Neural cell (in vitro differentiated cells): ENCODE data around the gene APRT. TPM values are rescaled to one million over a fixed set of nuclear protein-coding genes. Genes with fewer than 3 reads are reported as not detected.

ENCODE experiments used
- H2AFZ ChIP-seq: fragments of 200-600, 300-800 bp; sonication (generic), shearing (Covaris generic); 2 replicates; pipeline ENCODE4 v1.6.0; 2014; ENCODE audit warnings: low read depth, mild to moderate bottlenecking, antibody characterized with exemption, low read length, moderate library complexity
- H3F3A ChIP-seq: fragments of 200-600 bp; shearing (Covaris generic); 2 replicates; pipeline ENCODE4 v1.6.1; 2016; ENCODE audit warnings: mild to moderate bottlenecking, moderate library complexity, mixed read lengths, antibody characterized with exemption, low read length; ENCODE audit not compliant: insufficient read depth, poor library complexity, severe bottlenecking
- H3K27ac ChIP-seq: fragments of 200-600, 300-800 bp; sonication (generic), shearing (Covaris generic); 2 replicates; pipeline ENCODE4 v1.5.1; 2014; ENCODE audit warnings: mild to moderate bottlenecking, low read length, moderate library complexity
- H3K27me3 ChIP-seq: fragments of 300-800, 200-600 bp; sonication (generic), shearing (Covaris generic); 2 replicates; pipeline ENCODE4 v1.6.0; 2014; ENCODE audit warnings: mild to moderate bottlenecking, low read depth, low read length, moderate library complexity; ENCODE audit not compliant: insufficient read depth
- H3K36me3 ChIP-seq: fragments of 300-800, 200-600 bp; sonication (generic), shearing (Covaris generic); 2 replicates; pipeline ENCODE4 v1.5.1; 2014; ENCODE audit warnings: mild to moderate bottlenecking, antibody characterized with exemption, low read length, moderate library complexity; ENCODE audit not compliant: insufficient read depth
- H3K4me2 ChIP-seq: fragments of 300-800, 200-600 bp; sonication (generic), shearing (Covaris generic); 2 replicates; pipeline ENCODE4 v1.6.0; 2014; ENCODE audit warnings: mild to moderate bottlenecking, low read length
- H3K4me3 ChIP-seq: fragments of 300-800, 200-600 bp; sonication (generic), shearing (Covaris generic); 2 replicates; pipeline ENCODE4 v1.5.1; 2014; ENCODE audit warnings: mild to moderate bottlenecking, low read length, moderate library complexity
- H3K79me2 ChIP-seq: fragments of 200-600 bp; shearing (Covaris generic); replicated peaks from 2 replicates; pipeline ENCODE4 v1.6.0; 2014; ENCODE audit warnings: mild to moderate bottlenecking, low read length, moderate library complexity; ENCODE audit not compliant: insufficient read depth
- H3K9ac ChIP-seq: fragments of 300-800, 200-600 bp; sonication (generic), shearing (Covaris generic); 2 replicates; pipeline ENCODE4 v1.6.1; 2016; ENCODE audit warnings: mild to moderate bottlenecking, low read length, mixed read lengths
- H3K9me2 ChIP-seq: fragments of 200-600 bp; shearing (Covaris generic); 2 replicates; pipeline ENCODE4 v1.6.1; 2016; ENCODE audit warnings: mild to moderate bottlenecking, low read length, mixed read lengths; ENCODE audit not compliant: insufficient read depth
- H3K9me3 ChIP-seq: fragments of 200-600, 300-800 bp; sonication (generic), shearing (Covaris generic); 2 replicates; pipeline ENCODE4 v1.6.1; 2016; ENCODE audit warnings: mild to moderate bottlenecking, mixed run types, low read length, moderate library complexity, mixed read lengths
- H4K20me1 ChIP-seq: fragments of 200-600 bp; shearing (Covaris generic); 2 replicates; pipeline ENCODE4 v1.6.1; 2016; ENCODE audit warnings: mild to moderate bottlenecking, mixed run types; ENCODE audit not compliant: insufficient read depth
- CTCF ChIP-seq: fragments of 450-650 bp; IDR thresholded peaks from 2 replicates; pipeline ENCODE4 v1.5.1; 2014; ENCODE audit warnings: antibody characterized with exemption, mild to moderate bottlenecking, moderate library complexity; ENCODE audit not compliant: poor library complexity, severe bottlenecking
- EP300 ChIP-seq: fragments of 450-650 bp; conservative IDR thresholded peaks from 2 replicates; pipeline ENCODE4 v1.6.1; 2014; ENCODE audit warnings: antibody characterized with exemption, mild to moderate bottlenecking, moderate library complexity; ENCODE audit not compliant: poor library complexity, severe bottlenecking
- EZH2 ChIP-seq: fragments of 200-600, 300-800 bp; shearing (Covaris generic), sonication (generic); IDR thresholded peaks from 2 replicates; pipeline ENCODE4 v1.6.1; 2014; ENCODE audit warnings: antibody characterized with exemption, low read length, borderline replicate concordance, mild to moderate bottlenecking; ENCODE audit not compliant: insufficient read depth, poor library complexity, severe bottlenecking
- MXI1 ChIP-seq: fragments of 450-650 bp; conservative IDR thresholded peaks from 2 replicates; pipeline ENCODE4 v1.6.1; 2014; ENCODE audit warnings: antibody characterized with exemption, mild to moderate bottlenecking; ENCODE audit not compliant: poor library complexity, severe bottlenecking
- POLR2AphosphoS5 ChIP-seq: IDR thresholded peaks from 2 replicates; pipeline ENCODE4 v1.6.1; 2012
- RAD21 ChIP-seq: fragments of 450-650 bp; conservative IDR thresholded peaks from 2 replicates; pipeline ENCODE4 v1.6.1; 2014; ENCODE audit warnings: antibody characterized with exemption, mild to moderate bottlenecking, moderate library complexity
- REST ChIP-seq: IDR thresholded peaks from 2 replicates; pipeline ENCODE4 v1.6.1; 2012; ENCODE audit warnings: borderline replicate concordance
- SMC3 ChIP-seq: fragments of 450-650 bp; conservative IDR thresholded peaks from 2 replicates; pipeline ENCODE4 v1.6.1; 2014; ENCODE audit warnings: antibody characterized with exemption, mild to moderate bottlenecking, moderate library complexity; ENCODE audit not compliant: poor library complexity
- TAF1 ChIP-seq: IDR thresholded peaks from 2 replicates; pipeline ENCODE4 v1.6.1; 2012; ENCODE audit warnings: low read depth
- polyA plus RNA-seq: library from polyadenylated mRNA; depleted of rRNA; stranded (reverse); fragments of >200 nt; gene quantifications from 2 replicates; pipeline ENCODE4 v1.2.3, GENCODE V29; 2014

APRT gene
- polyA plus RNA-seq, 1 donor from 2014 or later = 52.0 TPM

- no peaks in the 10 kb centered on the region for H3K27me3 ChIP-seq
- H2AFZ ChIP-seq = no peak overlapping the region
- no peaks in the 10 kb centered on the region for H3K36me3 ChIP-seq
- H3K79me2 ChIP-seq = no peaks in the 10 kb centered on the region
- H3K4me3 ChIP-seq = no peak overlapping the region
- TF ChIP-seq RAD21 (no peak), MXI1 (no peak), SMC3 (no peak), POLR2AphosphoS5 (no peak), EZH2 (no peak), REST (no peak), CTCF (no peak)
- no peaks in the 10 kb centered on the region for H3K9me3 ChIP-seq
- no peak overlapping the region for H3K4me2 ChIP-seq
- no peaks in the 10 kb centered on the region for H3F3A ChIP-seq
- no peak overlapping the region for H3K9ac ChIP-seq
- H3K9me2 ChIP-seq = no peaks in the 10 kb centered on the region
- H3K27ac ChIP-seq = no peak overlapping the region
- H4K20me1 ChIP-seq = no peaks in the 10 kb centered on the region
Measured at GRCh38 chr16:88762941-88763340, 48.8 kb downstream of the APRT start.

- no peaks in the 10 kb centered on the region for H3K9me2 ChIP-seq
- H3K27me3 ChIP-seq = no peaks in the 10 kb centered on the region
- no peak overlapping the region for H2AFZ ChIP-seq
- TF ChIP-seq EZH2 (no peak), RAD21 (no peak), EP300 (no peak), CTCF (no peak), REST (no peak), POLR2AphosphoS5 (no peak), MXI1 (no peak), SMC3 (no peak), TAF1 (no peak)
- H3K79me2 ChIP-seq = no peaks in the 10 kb centered on the region
- no peaks in the 10 kb centered on the region for H3F3A ChIP-seq
- no peak overlapping the region for H3K4me3 ChIP-seq
- no peaks in the 10 kb centered on the region for H3K9me3 ChIP-seq
- no peak overlapping the region for H3K27ac ChIP-seq
- no peaks in the 10 kb centered on the region for H3K36me3 ChIP-seq
- no peak overlapping the region for H3K4me2 ChIP-seq
- no peaks in the 10 kb centered on the region for H4K20me1 ChIP-seq
- H3K9ac ChIP-seq = no peak overlapping the region
Measured at GRCh38 chr16:88762258-88762870, 49.4 kb downstream of the APRT start.
